ENCODE results near the gene CD99L2.

Gene CD99L2

DNA sequence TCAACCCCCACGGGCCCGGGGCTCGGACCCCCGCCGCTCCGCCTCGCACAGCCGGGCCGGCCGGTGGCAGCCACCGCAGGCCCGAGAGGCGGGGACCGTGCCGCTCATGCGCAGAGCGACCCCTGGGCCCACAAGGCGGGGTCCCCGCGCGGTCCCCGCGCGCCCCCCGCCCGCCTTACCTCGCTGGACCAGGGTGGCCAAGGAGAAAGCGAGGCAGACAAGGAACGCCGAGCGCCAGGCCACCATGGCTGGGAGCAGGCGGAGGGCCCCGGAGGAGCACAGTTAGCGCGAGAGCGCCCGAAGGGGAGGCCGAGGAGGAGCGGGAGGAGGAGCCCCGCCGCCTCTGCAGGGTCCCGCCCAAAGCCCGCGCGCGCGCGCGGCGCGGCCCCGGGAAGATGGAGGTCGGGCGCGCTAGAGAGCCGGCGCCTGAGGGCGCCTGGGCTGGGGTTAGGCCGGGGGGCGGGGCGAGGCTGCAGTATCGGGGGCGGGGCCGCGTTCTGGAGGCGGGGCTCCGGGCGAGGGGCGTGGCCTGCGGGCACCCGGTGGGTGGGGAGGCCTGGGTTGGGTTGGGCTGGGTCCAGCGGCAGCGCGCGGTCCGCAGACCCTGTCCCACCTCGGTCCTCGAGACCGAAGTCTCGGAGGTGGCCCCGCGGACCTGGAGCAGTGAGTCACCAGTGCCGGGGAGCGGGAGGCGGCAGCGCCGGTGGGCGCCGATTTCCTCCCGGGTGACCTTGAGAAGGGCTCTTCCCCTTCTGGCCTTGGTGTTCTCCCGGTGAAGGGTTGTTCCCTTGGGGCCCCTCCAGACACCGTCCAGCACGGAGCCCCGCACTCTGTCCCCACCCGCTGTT, at the start of gene CD99L2:
Gene CD99L2 (minus strand): TSS at position 326 of the 848 bp plus-strand sequence. CDS start 80 bp downstream, at position 246.
- peak; percentile 74 to 84 for DNase-seq (ENCODE audit: low read depth in 2 of 2)

DNA sequence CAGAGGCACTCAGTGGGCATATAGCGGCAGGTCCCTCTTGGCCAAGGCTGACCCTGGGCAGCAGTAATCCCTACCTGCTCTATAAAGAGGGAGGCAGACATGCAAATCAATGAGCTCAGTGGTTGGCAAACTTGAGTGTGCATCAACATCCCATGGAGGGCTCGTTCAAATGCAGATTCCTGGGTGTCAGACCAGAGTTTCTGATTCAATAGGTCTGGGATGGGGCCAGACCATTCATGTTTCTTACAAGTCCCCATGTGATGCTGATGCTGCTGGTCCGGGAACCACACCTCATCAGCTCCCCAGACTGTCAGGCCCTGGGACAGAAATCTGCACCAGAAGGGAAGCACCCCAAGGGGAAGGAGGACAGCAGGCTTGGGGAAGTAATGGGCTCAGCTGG, 45.8 kb upstream of the CD99L2 start:
- no peak for DNase-seq (ENCODE audit: low read depth in 2 of 2)

- no peak for DNase-seq (ENCODE audit: low read depth in 2 of 2)
These were observed 44.6 kb upstream of the CD99L2 start for GRCh38 chrX:150942942-150943594.

GRCh38 chrX:150941580-150941979, 43.1 kb upstream of the CD99L2 start:
- DNase-seq (ENCODE audit: low read depth in 2 of 2), result no peak

GRCh38 chrX:150940844-150941495, 42.5 kb upstream of the CD99L2 start:
- DNase-seq (ENCODE audit: low read depth in 2 of 2), result no peak

- no peak for DNase-seq (ENCODE audit: low read depth in 2 of 2)
These were observed 38.1 kb upstream of the CD99L2 start for GRCh38 chrX:150936556-150936955.

DNA sequence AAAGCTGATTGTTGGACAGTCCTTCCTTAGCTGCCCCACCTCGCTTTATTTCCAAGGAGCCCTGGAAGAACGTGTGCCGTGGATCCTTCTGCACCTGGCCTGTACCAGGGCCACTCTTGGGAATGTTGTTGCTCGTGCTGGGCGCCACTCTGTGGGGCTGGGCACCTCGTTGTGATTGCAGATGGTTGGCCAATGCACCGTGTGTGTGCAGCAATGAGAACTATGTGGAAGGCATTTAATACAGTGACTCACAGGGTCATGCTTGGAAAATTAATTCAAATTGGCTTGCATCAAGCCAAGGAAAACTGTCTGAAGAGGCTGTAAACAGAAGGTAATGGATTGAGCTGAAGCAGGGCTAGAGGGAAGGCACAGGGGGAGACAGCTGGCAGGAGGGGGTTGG, 37.0 kb upstream of the CD99L2 start:
- DNase-seq (ENCODE audit: low read depth in 2 of 2), result no peak

GRCh38 chrX:150934453-150934852, 36.0 kb upstream of the CD99L2 start:
- no peak for DNase-seq (ENCODE audit: low read depth in 2 of 2)

DNA sequence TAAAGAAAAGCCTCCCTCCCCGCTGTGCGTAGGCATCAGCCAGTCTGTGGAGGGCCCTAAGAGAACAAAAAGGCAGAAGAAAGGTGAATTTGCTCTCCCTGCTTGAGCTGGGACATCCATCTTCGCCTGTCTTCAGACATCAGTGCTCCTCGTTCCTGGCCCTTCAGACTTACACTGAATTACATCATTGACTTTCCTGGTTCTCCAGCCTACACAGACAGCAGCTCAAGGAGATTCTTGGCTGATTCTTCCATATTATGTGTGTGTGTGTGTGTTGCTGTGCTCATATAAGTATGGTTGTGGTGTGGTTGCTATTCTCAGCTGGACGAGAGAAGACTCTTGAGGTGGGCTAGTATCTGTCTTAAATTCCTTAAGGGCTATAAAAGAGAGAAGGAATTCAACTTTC, 35.5 kb upstream of the CD99L2 start:
- no peak for DNase-seq (ENCODE audit: low read depth in 2 of 2)

- no peak for DNase-seq (ENCODE audit: low read depth in 2 of 2)
These were observed 30.6 kb upstream of the CD99L2 start for GRCh38 chrX:150929058-150929457.

GRCh38 chrX:150926791-150927190, 28.3 kb upstream of the CD99L2 start:
- no peak for DNase-seq (ENCODE audit: low read depth in 2 of 2)

GRCh38 chrX:150926304-150926703, 27.8 kb upstream of the CD99L2 start:
- no peak for DNase-seq (ENCODE audit: low read depth in 2 of 2)

GRCh38 chrX:150919401-150919800, 20.9 kb upstream of the CD99L2 start:
- no peak for DNase-seq (ENCODE audit: low read depth in 2 of 2)

- DNase-seq (ENCODE audit: low read depth in 2 of 2), result no peak
These were observed 15.0 kb upstream of the CD99L2 start for GRCh38 chrX:150913511-150913910.

- no peak for DNase-seq (ENCODE audit: low read depth in 2 of 2)
These were observed 9.0 kb upstream of the CD99L2 start for GRCh38 chrX:150907474-150907873.

GRCh38 chrX:150906694-150907093, 8.2 kb upstream of the CD99L2 start:
- DNase-seq (ENCODE audit: low read depth in 2 of 2), result no peak

GRCh38 chrX:150905293-150905692, 6.8 kb upstream of the CD99L2 start:
- no peak for DNase-seq (ENCODE audit: low read depth in 2 of 2)

DNA sequence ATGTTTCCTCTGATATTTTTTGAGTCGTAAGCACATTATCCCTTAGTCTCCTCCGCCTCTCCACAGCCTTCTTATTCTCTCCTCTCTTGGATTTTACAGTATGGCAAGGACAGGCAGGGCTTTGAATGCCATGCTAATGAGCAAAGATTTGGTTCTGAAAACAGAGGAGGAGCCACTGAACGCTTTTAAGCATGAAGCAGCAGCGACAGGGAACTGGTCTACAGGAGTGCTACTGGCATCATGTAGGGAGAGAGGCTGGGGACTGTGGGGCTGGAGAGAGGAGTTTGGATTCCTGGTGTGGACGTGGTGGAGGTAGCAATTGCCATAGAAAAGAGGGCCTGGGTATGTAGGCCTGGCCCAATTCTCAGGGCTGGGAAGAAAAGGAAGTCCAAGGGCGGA, 4.6 kb upstream of the CD99L2 start:
- no peak for DNase-seq (ENCODE audit: low read depth in 2 of 2)

- no peak for DNase-seq (ENCODE audit: low read depth in 2 of 2)
These were observed 4.1 kb upstream of the CD99L2 start for GRCh38 chrX:150902434-150903109.

GRCh38 chrX:150899191-150899757, 806 bp upstream of the CD99L2 start:
- DNase-seq (ENCODE audit: low read depth in 2 of 2), result no peak

GRCh38 chrX:150897421-150898320, 797 bp downstream of the CD99L2 start:
- DNase-seq (ENCODE audit: low read depth in 2 of 2), result no peak

Data from stimulated activated CD4-positive, alpha-beta T cell treated with anti-CD3 and anti-CD28 coated beads, Interleukin-1b, Interleukin-23, amount 100 ng/mL, for 1 hour (primary cell).